ENCODE data around the gene ALDH1A1.

Gene ALDH1A1

GRCh38 chr9:72911816-72912215 lies 41.0 kb downstream of the ALDH1A1 start:
- H3K27me3 ChIP-seq (ENCODE audit: control insufficient read depth in 1 of 2, insufficient read depth in 2 of 2, low read length in 2 of 2) = no peaks in the 10 kb centered on the region
- H3K9me3 ChIP-seq (ENCODE audit: control insufficient read depth in 1 of 2, low read length in 2 of 2) = no peaks in the 10 kb centered on the region
- H3K4me3 ChIP-seq (ENCODE audit: low read depth in 1 of 2, low read length in 2 of 2) = no peak overlapping the region
- H3K9ac ChIP-seq (ENCODE audit: low read depth in 1 of 2, low read length in 2 of 2) = no peak overlapping the region
- peaks cover 0 to 7% of the 10 kb centered on the region in 2 donors for H3K4me1 ChIP-seq (ENCODE audit: control insufficient read depth in 1 of 2, insufficient read depth in 2 of 2, low read length in 2 of 2)
- peaks cover 17 to 23% of the 10 kb centered on the region in 2 donors for H3K36me3 ChIP-seq (ENCODE audit: control insufficient read depth in 1 of 2, insufficient read depth in 2 of 2, low read length in 2 of 2)
- no peak overlapping the region for H3K27ac ChIP-seq (ENCODE audit: low read depth, low read length)

GRCh38 chr9:72911247-72911775 lies 41.5 kb downstream of the ALDH1A1 start:
- Histone ChIP-seq H3K9ac (ENCODE audit: low read depth in 1 of 2, low read length in 2 of 2) (no peak overlapping the region), H3K27me3 (ENCODE audit: control insufficient read depth in 1 of 2, insufficient read depth in 2 of 2, low read length in 2 of 2) (no peaks in the 10 kb centered on the region), H3K4me3 (ENCODE audit: low read depth in 1 of 2, low read length in 2 of 2) (no peak overlapping the region), H3K36me3 (ENCODE audit: control insufficient read depth in 1 of 2, insufficient read depth in 2 of 2, low read length in 2 of 2) (peaks cover 12 to 18% of the 10 kb centered on the region in 2 donors), H3K9me3 (ENCODE audit: control insufficient read depth in 1 of 2, low read length in 2 of 2) (no peaks in the 10 kb centered on the region), H3K4me1 (ENCODE audit: control insufficient read depth in 1 of 2, insufficient read depth in 2 of 2, low read length in 2 of 2) (peaks cover 0 to 7% of the 10 kb centered on the region in 2 donors), H3K27ac (ENCODE audit: low read depth, low read length) (no peak overlapping the region)

GRCh38 chr9:72909428-72909827 lies 43.4 kb downstream of the ALDH1A1 start:
- Histone ChIP-seq H3K9ac (ENCODE audit: low read depth in 1 of 2, low read length in 2 of 2) (no peak overlapping the region), H3K36me3 (ENCODE audit: control insufficient read depth in 1 of 2, insufficient read depth in 2 of 2, low read length in 2 of 2) (peaks cover 6 to 14% of the 10 kb centered on the region in 2 donors), H3K4me1 (ENCODE audit: control insufficient read depth in 1 of 2, insufficient read depth in 2 of 2, low read length in 2 of 2) (peaks cover 0 to 7% of the 10 kb centered on the region in 2 donors), H3K27me3 (ENCODE audit: control insufficient read depth in 1 of 2, insufficient read depth in 2 of 2, low read length in 2 of 2) (no peaks in the 10 kb centered on the region), H3K4me3 (ENCODE audit: low read depth in 1 of 2, low read length in 2 of 2) (no peak overlapping the region), H3K27ac (ENCODE audit: low read depth, low read length) (no peak overlapping the region), H3K9me3 (ENCODE audit: control insufficient read depth in 1 of 2, low read length in 2 of 2) (no peaks in the 10 kb centered on the region)

- Histone ChIP-seq H3K4me1 (ENCODE audit: control insufficient read depth in 1 of 2, insufficient read depth in 2 of 2, low read length in 2 of 2) (peaks cover 0 to 7% of the 10 kb centered on the region in 2 donors), H3K36me3 (ENCODE audit: control insufficient read depth in 1 of 2, insufficient read depth in 2 of 2, low read length in 2 of 2) (peaks cover 0 to 27% of the 10 kb centered on the region in 2 donors), H3K27ac (ENCODE audit: low read depth, low read length) (no peak overlapping the region), H3K9me3 (ENCODE audit: control insufficient read depth in 1 of 2, low read length in 2 of 2) (no peaks in the 10 kb centered on the region), H3K27me3 (ENCODE audit: control insufficient read depth in 1 of 2, insufficient read depth in 2 of 2, low read length in 2 of 2) (no peaks in the 10 kb centered on the region), H3K4me3 (ENCODE audit: low read depth in 1 of 2, low read length in 2 of 2) (no peak overlapping the region), H3K9ac (ENCODE audit: low read depth in 1 of 2, low read length in 2 of 2) (no peak overlapping the region)
Observed at GRCh38 chr9:72907421-72907820, 45.4 kb downstream of the ALDH1A1 start.

GRCh38 chr9:72906810-72907209 lies 46.0 kb downstream of the ALDH1A1 start:
- Histone ChIP-seq H3K4me3 (ENCODE audit: low read depth in 1 of 2, low read length in 2 of 2) (no peak overlapping the region), H3K27me3 (ENCODE audit: control insufficient read depth in 1 of 2, insufficient read depth in 2 of 2, low read length in 2 of 2) (no peaks in the 10 kb centered on the region), H3K4me1 (ENCODE audit: control insufficient read depth in 1 of 2, insufficient read depth in 2 of 2, low read length in 2 of 2) (peaks cover 0 to 7% of the 10 kb centered on the region in 2 donors), H3K9me3 (ENCODE audit: control insufficient read depth in 1 of 2, low read length in 2 of 2) (no peaks in the 10 kb centered on the region), H3K27ac (ENCODE audit: low read depth, low read length) (no peak overlapping the region), H3K36me3 (ENCODE audit: control insufficient read depth in 1 of 2, insufficient read depth in 2 of 2, low read length in 2 of 2) (peaks cover 0 to 26% of the 10 kb centered on the region in 2 donors), H3K9ac (ENCODE audit: low read depth in 1 of 2, low read length in 2 of 2) (no peak overlapping the region)

- peaks cover 0 to 21% of the 10 kb centered on the region in 2 donors for H3K36me3 ChIP-seq (ENCODE audit: control insufficient read depth in 1 of 2, insufficient read depth in 2 of 2, low read length in 2 of 2)
- no peaks in the 10 kb centered on the region for H3K27me3 ChIP-seq (ENCODE audit: control insufficient read depth in 1 of 2, insufficient read depth in 2 of 2, low read length in 2 of 2)
- no peak overlapping the region for H3K4me3 ChIP-seq (ENCODE audit: low read depth in 1 of 2, low read length in 2 of 2)
- no peak overlapping the region for H3K27ac ChIP-seq (ENCODE audit: low read depth, low read length)
- no peak overlapping the region for H3K9ac ChIP-seq (ENCODE audit: low read depth in 1 of 2, low read length in 2 of 2)
- peaks cover 0 to 7% of the 10 kb centered on the region in 2 donors for H3K4me1 ChIP-seq (ENCODE audit: control insufficient read depth in 1 of 2, insufficient read depth in 2 of 2, low read length in 2 of 2)
- H3K9me3 ChIP-seq (ENCODE audit: control insufficient read depth in 1 of 2, low read length in 2 of 2) = no peaks in the 10 kb centered on the region
Observed at GRCh38 chr9:72905514-72906480, 47.1 kb downstream of the ALDH1A1 start.

GRCh38 chr9:72904267-72905093 lies 48.4 kb downstream of the ALDH1A1 start:
- H3K9ac ChIP-seq (ENCODE audit: low read depth in 1 of 2, low read length in 2 of 2) = no peak overlapping the region
- peaks cover 0 to 26% of the 10 kb centered on the region in 2 donors for H3K36me3 ChIP-seq (ENCODE audit: control insufficient read depth in 1 of 2, insufficient read depth in 2 of 2, low read length in 2 of 2)
- no peaks in the 10 kb centered on the region for H3K27me3 ChIP-seq (ENCODE audit: control insufficient read depth in 1 of 2, insufficient read depth in 2 of 2, low read length in 2 of 2)
- H3K9me3 ChIP-seq (ENCODE audit: control insufficient read depth in 1 of 2, low read length in 2 of 2) = no peaks in the 10 kb centered on the region
- no peak overlapping the region for H3K4me3 ChIP-seq (ENCODE audit: low read depth in 1 of 2, low read length in 2 of 2)
- H3K27ac ChIP-seq (ENCODE audit: low read depth, low read length) = no peak overlapping the region
- no peaks in the 10 kb centered on the region for H3K4me1 ChIP-seq (ENCODE audit: control insufficient read depth in 1 of 2, insufficient read depth in 2 of 2, low read length in 2 of 2)

- Histone ChIP-seq H3K36me3 (ENCODE audit: control insufficient read depth in 1 of 2, insufficient read depth in 2 of 2, low read length in 2 of 2) (peaks cover 2 to 26% of the 10 kb centered on the region in 2 donors), H3K27ac (ENCODE audit: low read depth, low read length) (no peak overlapping the region), H3K9me3 (ENCODE audit: control insufficient read depth in 1 of 2, low read length in 2 of 2) (no peaks in the 10 kb centered on the region), H3K4me3 (ENCODE audit: low read depth in 1 of 2, low read length in 2 of 2) (no peak overlapping the region), H3K4me1 (ENCODE audit: control insufficient read depth in 1 of 2, insufficient read depth in 2 of 2, low read length in 2 of 2) (no peaks in the 10 kb centered on the region), H3K9ac (ENCODE audit: low read depth in 1 of 2, low read length in 2 of 2) (no peak overlapping the region), H3K27me3 (ENCODE audit: control insufficient read depth in 1 of 2, insufficient read depth in 2 of 2, low read length in 2 of 2) (no peaks in the 10 kb centered on the region)
Observed at GRCh38 chr9:72903103-72903502, 49.8 kb downstream of the ALDH1A1 start.

- Histone ChIP-seq H3K27me3 (ENCODE audit: control insufficient read depth in 1 of 2, insufficient read depth in 2 of 2, low read length in 2 of 2) (no peaks in the 10 kb centered on the region), H3K9ac (ENCODE audit: low read depth in 1 of 2, low read length in 2 of 2) (no peak overlapping the region), H3K36me3 (ENCODE audit: control insufficient read depth in 1 of 2, insufficient read depth in 2 of 2, low read length in 2 of 2) (peaks cover 8 to 26% of the 10 kb centered on the region in 2 donors), H3K4me1 (ENCODE audit: control insufficient read depth in 1 of 2, insufficient read depth in 2 of 2, low read length in 2 of 2) (no peaks in the 10 kb centered on the region), H3K9me3 (ENCODE audit: control insufficient read depth in 1 of 2, low read length in 2 of 2) (no peaks in the 10 kb centered on the region), H3K4me3 (ENCODE audit: low read depth in 1 of 2, low read length in 2 of 2) (no peak overlapping the region), H3K27ac (ENCODE audit: low read depth, low read length) (no peak overlapping the region)
Observed at GRCh38 chr9:72902268-72902667, 50.6 kb downstream of the ALDH1A1 start.

All from duodenal mucosa (tissue), 2 donors.